OCI-LY7 (cell line): ENCODE data around the gene PNO1. TPM values are rescaled to one million over a fixed set of nuclear protein-coding genes. Genes with fewer than 3 reads are reported as not detected.
A peak's percentile ranks its signal among the peaks of the same experiment; 100 is the strongest.

ENCODE experiments used
- BruUV-seq: library from RNA; stranded (reverse); fragments of 400-500 nt; replicated peaks from 2 replicates; lab custom pipeline; 2021; lab: Mats Ljungman, UMichigan
- CTCF ChIA-PET: fragments of 300-600 bp; sonication (Branson Sonifier 250); formaldehyde crosslinking; loops from one replicate; lab custom pipeline; 2022; ENCODE audit warnings: antibody characterized with exemption; ENCODE audit not compliant: unreplicated experiment; lab: Charles Lee
- POLR2A ChIA-PET: fragments of 300-600 bp; sonication (Branson Sonifier 250); formaldehyde crosslinking; loops from one replicate; lab custom pipeline; 2022; ENCODE audit warnings: antibody characterized with exemption; lab: Charles Lee
- DNase-seq: peaks from one replicate; pipeline ENCODE4 v3.0.0-alpha.2; 2015; ENCODE audit warnings: low spot score
- H2AFZ ChIP-seq: fragments of 200-600 bp; sonication (generic), shearing (Covaris generic); 2 replicates; pipeline ENCODE4 v1.6.1; 2014; ENCODE audit warnings: mild to moderate bottlenecking, antibody characterized with exemption, low read length, moderate library complexity
- H3K27ac ChIP-seq: fragments of 200-600 bp; sonication (generic); 2 replicates; pipeline ENCODE4 v1.5.1; 2014; ENCODE audit warnings: mixed run types, low read depth, mild to moderate bottlenecking, moderate library complexity, low read length, inconsistent platforms; ENCODE audit not compliant: poor library complexity, severe bottlenecking
- H3K36me3 ChIP-seq: fragments of 200-600 bp; sonication (generic); 2 replicates; pipeline ENCODE4 v1.6.1; 2014; ENCODE audit warnings: mild to moderate bottlenecking, antibody characterized with exemption, low read length, moderate library complexity, mixed read lengths; ENCODE audit not compliant: insufficient read depth
- H3K4me1 ChIP-seq: fragments of 200-600 bp; sonication (generic); 2 replicates; pipeline ENCODE4 v1.5.1; 2014; ENCODE audit warnings: mild to moderate bottlenecking, low read length; ENCODE audit not compliant: insufficient read depth, poor library complexity, severe bottlenecking
- H3K4me2 ChIP-seq: fragments of 200-600 bp; sonication (generic); 2 replicates; pipeline ENCODE4 v1.6.1; 2014; ENCODE audit warnings: mild to moderate bottlenecking, low read length
- H3K4me3 ChIP-seq: fragments of 200-600 bp; sonication (generic); 2 replicates; pipeline ENCODE4 v1.5.1; 2014; ENCODE audit warnings: mild to moderate bottlenecking, low read depth, low read length; ENCODE audit not compliant: poor library complexity, severe bottlenecking
- H3K79me2 ChIP-seq: fragments of 200-600 bp; sonication (generic); 2 replicates; pipeline ENCODE4 v1.6.1; 2016; ENCODE audit warnings: low read depth, mild to moderate bottlenecking, low read length, moderate library complexity, mixed read lengths; ENCODE audit not compliant: insufficient read depth
- H3K9me2 ChIP-seq: fragments of 200-600 bp; sonication (generic); 2 replicates; pipeline ENCODE4 v1.6.1; 2016; ENCODE audit warnings: mild to moderate bottlenecking, low read length, mixed read lengths; ENCODE audit not compliant: insufficient read depth
- H3K9me3 ChIP-seq: fragments of 200-600 bp; sonication (generic); 2 replicates; pipeline ENCODE4 v1.6.1; 2014; ENCODE audit warnings: mild to moderate bottlenecking, mixed run types, low read length, mixed read lengths
- H4K20me1 ChIP-seq: fragments of 200-600 bp; sonication (generic); 2 replicates; pipeline ENCODE4 v1.6.1; 2014; ENCODE audit warnings: mild to moderate bottlenecking, antibody characterized with exemption, low read length, moderate library complexity, mixed read lengths; ENCODE audit not compliant: insufficient read depth
- EZH2phosphoT487 ChIP-seq: fragments of 200-600 bp; sonication (generic); IDR thresholded peaks from 2 replicates; pipeline ENCODE4 v1.6.1; 2018; ENCODE audit warnings: low read depth, borderline replicate concordance, mild to moderate bottlenecking, mixed run types, antibody characterized with exemption, low read length, moderate library complexity, mixed read lengths
- intact Hi-C: fragments of 100-400 bp; cut with micrococcal nuclease; formaldehyde crosslinking; loops from one replicate; pipeline ENCODE4 v1.10.0; 2022; ENCODE audit not compliant: unreplicated experiment
- total RNA-seq, 2 experiments: library from RNA; depleted of rRNA in 1 of 2; stranded (reverse); fragments of >200 nt in 1 of 2; shearing (Covaris generic) in 1 of 2; gene quantifications; 2 replicates each; pipeline ENCODE4 v1.2.3, GENCODE V29; 2014 to 2022
- TF ChIP-seq, protein P1 (sequence below): fragments of 200-600 bp; sonication (generic); conservative IDR thresholded peaks from 2 replicates; pipeline ENCODE4 v1.5.1; 2014; ENCODE audit warnings: mild to moderate bottlenecking, antibody characterized with exemption, low read length, moderate library complexity, mixed read lengths

PNO1 gene
- total RNA-seq, 2 experiments from 2014 or later = 18.6 to 22.5 TPM

- no peak overlapping the region for H3K27ac ChIP-seq
- H3K4me2 ChIP-seq = no peak overlapping the region
- no peak for TF ChIP-seq EZH2phosphoT487
- TF ChIP-seq, protein P1, sequence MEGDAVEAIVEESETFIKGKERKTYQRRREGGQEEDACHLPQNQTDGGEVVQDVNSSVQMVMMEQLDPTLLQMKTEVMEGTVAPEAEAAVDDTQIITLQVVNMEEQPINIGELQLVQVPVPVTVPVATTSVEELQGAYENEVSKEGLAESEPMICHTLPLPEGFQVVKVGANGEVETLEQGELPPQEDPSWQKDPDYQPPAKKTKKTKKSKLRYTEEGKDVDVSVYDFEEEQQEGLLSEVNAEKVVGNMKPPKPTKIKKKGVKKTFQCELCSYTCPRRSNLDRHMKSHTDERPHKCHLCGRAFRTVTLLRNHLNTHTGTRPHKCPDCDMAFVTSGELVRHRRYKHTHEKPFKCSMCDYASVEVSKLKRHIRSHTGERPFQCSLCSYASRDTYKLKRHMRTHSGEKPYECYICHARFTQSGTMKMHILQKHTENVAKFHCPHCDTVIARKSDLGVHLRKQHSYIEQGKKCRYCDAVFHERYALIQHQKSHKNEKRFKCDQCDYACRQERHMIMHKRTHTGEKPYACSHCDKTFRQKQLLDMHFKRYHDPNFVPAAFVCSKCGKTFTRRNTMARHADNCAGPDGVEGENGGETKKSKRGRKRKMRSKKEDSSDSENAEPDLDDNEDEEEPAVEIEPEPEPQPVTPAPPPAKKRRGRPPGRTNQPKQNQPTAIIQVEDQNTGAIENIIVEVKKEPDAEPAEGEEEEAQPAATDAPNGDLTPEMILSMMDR = no peak
- no peak overlapping the region for H2AFZ ChIP-seq
- no peaks in the 10 kb centered on the region for H3K9me3 ChIP-seq
- no peaks in the 10 kb centered on the region; the same call in 1 of the 2 replicates for H4K20me1 ChIP-seq
- H3K36me3 ChIP-seq = peaks cover 97% of the 10 kb centered on the region
- H3K4me3 ChIP-seq = no peak overlapping the region
- POLR2A ChIA-PET = interaction anchor here (0.6 to 1.6 kb wide), 4 partner anchors 8 to 20 kb away, joined by 3 to 7 read pairs (median 4); no protein-coding TSS in a partner anchor
- intact Hi-C loops = no loop called here
- peaks cover 2% of the 10 kb centered on the region; the same call in 1 of the 2 replicates for H3K79me2 ChIP-seq
- no peak for DNase-seq
- peaks cover 7% of the 10 kb centered on the region for H3K4me1 ChIP-seq
- no TSS peak for BruUV-seq
- no peaks in the 10 kb centered on the region for H3K9me2 ChIP-seq
- CTCF ChIA-PET = interaction anchor here (0.6 kb wide), 1 partner anchor 68 kb away, joined by 3 read pairs; no protein-coding TSS in a partner anchor
Measured at GRCh38 chr2:68177541-68177940, 19.9 kb downstream of the PNO1 start.

DNA sequence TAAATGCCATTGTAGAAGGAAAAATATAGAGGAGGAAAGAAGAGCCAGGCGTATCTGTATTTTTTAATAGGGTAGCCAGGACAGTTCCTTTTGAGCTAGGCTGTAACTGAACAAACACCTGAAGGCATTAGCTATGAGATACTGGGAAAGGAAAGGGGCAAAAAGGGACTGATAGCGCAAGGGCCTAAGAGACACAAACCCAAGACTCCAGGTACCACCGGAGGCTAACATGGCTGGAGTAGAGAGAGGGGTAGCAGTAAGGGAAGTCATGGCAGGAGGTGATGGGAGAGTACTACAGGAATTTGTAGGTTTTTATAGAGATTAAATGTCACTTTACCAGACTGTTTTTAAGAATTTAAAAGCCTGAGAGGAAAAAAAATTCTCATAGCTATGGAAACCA lies 20.7 kb downstream of the PNO1 start:
- peaks cover 8% of the 10 kb centered on the region; the same call in 1 of the 2 replicates for H3K79me2 ChIP-seq
- no peak overlapping the region for H2AFZ ChIP-seq
- peaks cover 97% of the 10 kb centered on the region for H3K36me3 ChIP-seq
- no peak overlapping the region for H3K4me3 ChIP-seq
- intact Hi-C loops = no loop called here
- H3K27ac ChIP-seq = no peak overlapping the region
- TF ChIP-seq, protein P1 = no peak
- TF ChIP-seq EZH2phosphoT487 = no peak
- no peaks in the 10 kb centered on the region for H3K9me3 ChIP-seq
- no TSS peak for BruUV-seq
- CTCF ChIA-PET = no interaction called here
- peaks cover 3% of the 10 kb centered on the region for H3K4me1 ChIP-seq
- no peaks in the 10 kb centered on the region; the same call in 1 of the 2 replicates for H4K20me1 ChIP-seq
- H3K4me2 ChIP-seq = no peak overlapping the region
- DNase-seq = no peak
- H3K9me2 ChIP-seq = no peaks in the 10 kb centered on the region
- POLR2A ChIA-PET = interaction anchor here (0.6 to 1.6 kb wide), 5 partner anchors 9 to 476 kb away, joined by 3 to 7 read pairs (median 4); no protein-coding TSS in a partner anchor

DNA sequence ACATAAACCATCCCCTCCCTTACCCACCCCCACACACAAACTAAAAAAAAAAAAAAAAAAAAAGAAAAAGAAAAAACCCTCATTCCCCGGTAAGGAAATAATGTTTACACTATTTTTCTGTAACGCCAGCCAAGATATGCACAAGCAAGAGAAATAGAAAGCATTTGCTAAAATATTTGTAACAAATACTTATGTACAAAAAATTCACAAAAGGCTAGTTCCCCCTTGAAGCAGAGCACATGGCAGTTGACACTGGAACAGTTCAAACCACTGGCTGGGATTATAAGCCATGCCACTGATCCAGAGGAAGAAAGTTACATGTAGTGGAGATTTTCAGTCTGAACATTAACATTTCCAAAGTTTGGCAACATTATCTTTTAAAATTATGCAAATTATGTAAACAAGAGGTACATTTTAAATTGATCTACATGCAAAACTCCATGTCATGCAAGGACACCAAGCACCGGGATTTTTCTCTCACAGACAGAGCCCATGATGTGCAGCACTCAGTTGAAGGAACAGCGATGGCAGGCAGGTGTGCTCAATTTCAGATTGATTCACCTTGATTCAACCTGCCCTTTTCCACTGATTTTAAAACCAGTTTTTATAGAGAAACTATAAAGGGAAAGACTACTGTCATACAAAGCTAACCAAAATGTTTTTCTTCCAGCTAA lies 21.4 kb downstream of the PNO1 start:
- Histone ChIP-seq H3K4me2 (no peak overlapping the region), H3K27ac (no peak overlapping the region), H4K20me1 (no peaks in the 10 kb centered on the region; the same call in 1 of the 2 replicates), H3K4me1 (no peaks in the 10 kb centered on the region), H3K79me2 (peaks cover 8% of the 10 kb centered on the region; the same call in 1 of the 2 replicates), H2AFZ (no peak overlapping the region), H3K4me3 (no peak overlapping the region), H3K36me3 (peaks cover 97% of the 10 kb centered on the region), H3K9me3 (no peaks in the 10 kb centered on the region), H3K9me2 (no peaks in the 10 kb centered on the region)
- TSS peak; percentile 55 for BruUV-seq
- ChIA-PET CTCF (no interaction called here), POLR2A (interaction anchor here (1.6 kb wide), 1 partner anchor 9 kb away, joined by 7 read pairs; no protein-coding TSS in a partner anchor)
- DNase-seq = no peak
- TF ChIP-seq EZH2phosphoT487 = no peak
- TF ChIP-seq, protein P1 = no peak
- intact Hi-C loops = no loop called here
